H1 (cell line): ENCODE results near the gene ITPK1. TPM values are rescaled to one million over a fixed set of nuclear protein-coding genes. Genes with fewer than 3 reads are reported as not detected.

Source experiments
- CTCF ChIA-PET: fragments of 300-600 bp; sonication (Branson Sonifier 250); formaldehyde crosslinking; loops from one replicate; lab custom pipeline; 2021; ENCODE audit not compliant: partially characterized antibody; lab: Charles Lee
- POLR2A ChIA-PET: fragments of 300-600 bp; sonication (Branson Sonifier 250); formaldehyde crosslinking; loops from one replicate; lab custom pipeline; 2021; ENCODE audit warnings: inconsistent platforms; ENCODE audit not compliant: partially characterized antibody; lab: Charles Lee
- DNase-seq, 2 experiments: peaks; one replicate each; pipeline versions ENCODE4 v3.0.0 to v3.0.0-alpha.2; 2010 to 2022; ENCODE audit warnings: low spot score in 2 of 2, low read depth in 1 of 2, mixed read lengths in 1 of 2
- FAIRE-seq: peaks from 2 replicates; lab custom pipeline; 2011; peaks lifted over from hg19 to GRCh38; lab: Jason Lieb, UNC
- H2AFZ ChIP-seq: 2 replicates; pipeline ENCODE4 v1.8.1; 2012; ENCODE audit warnings: low read length, inconsistent platforms
- H2AK5ac ChIP-seq: 2 replicates; pipeline ENCODE4 v1.6.1; 2013; ENCODE audit warnings: low read depth, low read length
- H2BK120ac ChIP-seq: replicated peaks from 2 replicates; pipeline ENCODE3; 2013; ENCODE audit warnings: low read depth, low read length, inconsistent platforms
- H2BK12ac ChIP-seq: 2 replicates; pipeline ENCODE4 v1.6.1; 2013; ENCODE audit warnings: low read depth, low read length
- H2BK15ac ChIP-seq: 2 replicates; pipeline ENCODE4 v1.6.1; 2013; ENCODE audit warnings: low read length
- H2BK20ac ChIP-seq: 2 replicates; pipeline ENCODE4 v1.6.1; 2013; ENCODE audit warnings: low read length
- H2BK5ac ChIP-seq: 2 replicates; pipeline ENCODE4 v1.6.1; 2013; ENCODE audit warnings: low read depth, low read length
- H3K14ac ChIP-seq: 2 replicates; pipeline ENCODE4 v1.6.1; 2013; ENCODE audit warnings: inconsistent platforms; ENCODE audit not compliant: insufficient read length
- H3K18ac ChIP-seq: 2 replicates; pipeline ENCODE4 v1.6.1; 2013; ENCODE audit warnings: low read length; ENCODE audit errors: extremely low read depth
- H3K23ac ChIP-seq: 2 replicates; pipeline ENCODE4 v1.6.1; 2013; ENCODE audit warnings: inconsistent platforms; ENCODE audit not compliant: insufficient read length
- H3K23me2 ChIP-seq: 2 replicates; pipeline ENCODE4 v1.6.1; 2013; ENCODE audit warnings: low read depth, low read length
- H3K27ac ChIP-seq: 2 replicates; pipeline ENCODE4 v1.6.1; 2011; ENCODE audit warnings: low read depth, low read length, inconsistent platforms
- H3K27me3 ChIP-seq, 4 experiments: replicated peaks in 1 of 4; 1 replicate in 1 of 4; 2 replicates in 3 of 4; pipeline versions ENCODE4 v1.6.1 to v1.8.1; 2011 to 2013; ENCODE audit warnings: low read length in 3 of 4, mild to moderate bottlenecking in 3 of 4, inconsistent platforms in 2 of 4, mixed read lengths in 2 of 4, moderate library complexity in 1 of 4; ENCODE audit not compliant: control insufficient read depth in 3 of 4, insufficient read depth in 3 of 4; ENCODE audit errors: extremely low read depth in 1 of 4
- H3K36me3 ChIP-seq, 4 experiments: 2 replicates each; pipeline versions ENCODE4 v1.6.1 to v1.8.1; 2011 to 2013; ENCODE audit warnings: mild to moderate bottlenecking in 4 of 4, low read length in 3 of 4, moderate library complexity in 2 of 4, control low read depth in 1 of 4, inconsistent platforms in 1 of 4; ENCODE audit not compliant: insufficient read depth in 4 of 4, control insufficient read depth in 2 of 4
- H3K4ac ChIP-seq: replicated peaks from 2 replicates; pipeline ENCODE3; 2013; ENCODE audit warnings: low read length, low read depth, mixed read lengths, inconsistent platforms; ENCODE audit not compliant: insufficient read length
- H3K4me1 ChIP-seq, 4 experiments: replicated peaks in 1 of 4; 1 replicate in 1 of 4; 2 replicates in 3 of 4; pipeline versions ENCODE4 v1.6.1 to v1.8.1; 2011 to 2013; ENCODE audit warnings: low read length in 3 of 4, inconsistent platforms in 2 of 4, mixed read lengths in 1 of 4; ENCODE audit not compliant: insufficient read depth in 4 of 4, control insufficient read depth in 3 of 4
- H3K4me2 ChIP-seq, 2 experiments: 2 replicates each; pipeline versions ENCODE4 v1.6.1 to v1.8.1; 2011 to 2013; ENCODE audit warnings: low read depth in 2 of 2, low read length in 2 of 2, control low read depth in 1 of 2, inconsistent platforms in 1 of 2, mild to moderate bottlenecking in 1 of 2; ENCODE audit not compliant: insufficient read depth in 1 of 2
- H3K4me3 ChIP-seq, 4 experiments: fragments of 200-600, 300-600 bp in 1 of 4; sonication (generic), shearing (Covaris generic), sonication (Bioruptor Twin) in 1 of 4; 2 replicates each; pipeline versions ENCODE4 v1.5.1 to v1.8.1; 2011 to 2016; ENCODE audit warnings: low read length in 4 of 4, low read depth in 3 of 4, control low read depth in 2 of 4, inconsistent platforms in 2 of 4, mild to moderate bottlenecking in 2 of 4, mixed read lengths in 1 of 4, moderate library complexity in 1 of 4; ENCODE audit not compliant: insufficient read depth in 2 of 4; ENCODE audit errors: extremely low read depth in 1 of 4
- H3K56ac ChIP-seq: replicated peaks from 2 replicates; pipeline ENCODE3; 2013; ENCODE audit warnings: low read depth, mild to moderate bottlenecking, mixed read lengths, low read length, inconsistent platforms; ENCODE audit not compliant: insufficient read length
- H3K79me1 ChIP-seq: 2 replicates; pipeline ENCODE4 v1.6.1; 2013; ENCODE audit warnings: low read depth, low read length, control low read depth
- H3K79me2 ChIP-seq, 2 experiments: 2 replicates each; pipeline versions ENCODE4 v1.6.1 to v1.8.1; 2012 to 2013; ENCODE audit warnings: low read length in 2 of 2, mild to moderate bottlenecking in 2 of 2, inconsistent platforms in 1 of 2; ENCODE audit not compliant: insufficient read depth in 2 of 2, control insufficient read depth in 1 of 2
- H3K9ac ChIP-seq, 4 experiments: replicated peaks in 1 of 4; 1 replicate in 1 of 4; 2 replicates in 3 of 4; pipeline versions ENCODE4 v1.6.1 to v1.8.1; 2011 to 2013; ENCODE audit warnings: low read depth in 3 of 4, low read length in 3 of 4, control low read depth in 2 of 4, mild to moderate bottlenecking in 2 of 4, moderate library complexity in 2 of 4, inconsistent platforms in 1 of 4; ENCODE audit errors: extremely low read depth in 1 of 4
- H3K9me3 ChIP-seq, 2 experiments: 2 replicates each; pipeline versions ENCODE4 v1.6.1 to v1.8.1; 2012 to 2013; ENCODE audit warnings: mild to moderate bottlenecking in 2 of 2, moderate library complexity in 2 of 2, control low read depth in 1 of 2, inconsistent platforms in 1 of 2, low read depth in 1 of 2, low read length in 1 of 2, mixed read lengths in 1 of 2; ENCODE audit not compliant: insufficient read depth in 2 of 2
- H4K20me1 ChIP-seq, 2 experiments: replicated peaks in 1 of 2; 2 replicates each; pipeline versions ENCODE3 to v1.8.1; 2011 to 2013; ENCODE audit warnings: inconsistent platforms in 2 of 2, low read length in 2 of 2, mild to moderate bottlenecking in 1 of 2; ENCODE audit not compliant: insufficient read depth in 2 of 2, control insufficient read depth in 1 of 2
- H4K5ac ChIP-seq: 2 replicates; pipeline ENCODE4 v1.6.1; 2013; ENCODE audit warnings: low read length, low read depth, mixed read lengths, inconsistent platforms; ENCODE audit not compliant: insufficient read length
- H4K8ac ChIP-seq: 2 replicates; pipeline ENCODE4 v1.8.0; 2013; ENCODE audit warnings: mild to moderate bottlenecking, moderate library complexity, low read length, inconsistent platforms; ENCODE audit not compliant: insufficient read depth; ENCODE audit errors: extremely low read depth
- H4K91ac ChIP-seq: replicated peaks from 2 replicates; pipeline ENCODE3; 2013; ENCODE audit warnings: low read length, mixed read lengths, inconsistent platforms; ENCODE audit not compliant: insufficient read length
- JUN ChIP-seq: IDR thresholded peaks from 2 replicates; pipeline ENCODE4 v1.6.1; 2011; ENCODE audit warnings: low read depth, mild to moderate bottlenecking, improper control_type of control experiment, low read length
- RBBP5 ChIP-seq: IDR thresholded peaks from 2 replicates; pipeline ENCODE4 v1.7.1; 2012; ENCODE audit warnings: low read depth, mild to moderate bottlenecking, inconsistent platforms, low read length, moderate library complexity, borderline replicate concordance
- SP2 ChIP-seq: IDR thresholded peaks from 2 replicates; pipeline ENCODE4 v1.6.1; 2012; ENCODE audit warnings: mild to moderate bottlenecking, low read length, inconsistent platforms
- WGBS, 2 experiments: shearing (Covaris generic) in 1 of 2; methylation state at CpG; one replicate each; pipeline versions ENCODE4 v1.1.6 to v1.1.7; 2013 to 2015; ENCODE audit warnings: low lambda C conversion rate in 2 of 2, mixed read lengths in 2 of 2, inconsistent platforms in 1 of 2, low coverage in 1 of 2, missing lambda C conversion rate in 1 of 2; ENCODE audit not compliant: insufficient replicate concordance in 2 of 2, insufficient coverage in 1 of 2, insufficient read length in 1 of 2; ENCODE audit errors: extremely low coverage in 1 of 2, missing lambda C conversion rate in 1 of 2; 5-methylcytosine and 5-hydroxymethylcytosine counted together
- polyA plus RNA-seq, 7 experiments: library from polyadenylated mRNA; depleted of rRNA in 3 of 7; stranded (reverse) in 5 of 7; unstranded in 2 of 7; fragments of >200 nt in 5 of 7; fragments of 200-250 nt in 2 of 7; gene quantifications; 1 replicate in 5 of 7; 2 replicates in 1 of 7; 4 replicates in 1 of 7; pipeline versions ENCODE4 v1.2.1 to v1.2.3, GENCODE V29; 2011 to 2013; ENCODE audit warnings: missing spikeins in 2 of 7, mixed read lengths in 2 of 7
- total RNA-seq: library from RNA; stranded (reverse); fragmentation: NEBNext Ultra II Directional; extraction: Animal tissue kit (Norgen Biotek cat#: 25700); gene quantifications from 2 replicates; pipeline ENCODE4 v1.2.1, GENCODE V29; 2021
- TF ChIP-seq, protein P1 (sequence below): IDR thresholded peaks from 2 replicates; pipeline ENCODE4 v1.6.1; 2012; ENCODE audit warnings: inconsistent platforms

The ITPK1 gene
- total and polyA plus RNA-seq, 2 of the 8 experiments (the other 6 are each of a cell fraction or from before 2014, with no cell fraction given): 108 to 143 TPM

DNA sequence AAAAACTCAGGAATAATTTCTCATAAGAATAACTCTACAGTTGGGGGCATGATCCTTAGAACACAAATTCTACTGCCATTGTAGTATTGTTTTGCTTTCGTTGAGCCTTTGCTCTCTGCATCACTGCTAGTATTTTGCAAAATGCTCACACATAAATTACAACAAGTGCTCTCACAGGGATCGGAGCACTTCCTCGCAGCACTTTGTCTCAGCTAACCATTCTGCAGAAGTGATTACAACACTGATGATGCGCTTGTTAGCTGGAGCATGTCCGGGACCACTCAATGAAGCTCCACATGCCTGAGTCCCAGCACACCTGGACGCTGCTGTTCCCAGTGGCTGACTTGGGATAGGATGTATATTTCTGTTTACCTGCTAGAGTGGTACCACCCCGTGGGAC lies 37.4 kb upstream of the ITPK1 start:
- WGBS, 2 experiments: 87% methylated on average over 6 of the region's 7 CpGs; no CpG with 5 or more reads in 1 of the 2 experiments
- CTCF ChIA-PET: interaction anchor here (0.6 to 1.2 kb wide), 3 partner anchors 52 to 201 kb away, joined by 3 to 5 read pairs (median 3); no protein-coding TSS in a partner anchor
- Histone ChIP-seq H2BK120ac (no peak overlapping the region), H3K23ac (no peak overlapping the region), H2BK12ac (no peak overlapping the region), H3K4me2 (no peak overlapping the region), H4K8ac (no peak overlapping the region), H3K18ac (no peak overlapping the region), H4K5ac (no peak overlapping the region), H3K27me3 (no peaks in the 10 kb centered on the region; a peak in 1 of 7 replicates), H3K23me2 (no peaks in the 10 kb centered on the region), H3K4ac (no peak overlapping the region), H3K4me1 (peaks cover 0 to 3% (median 0%) of the 10 kb centered on the region in 4 experiments; a peak in 1 of 7 replicates), H4K20me1 (no peaks in the 10 kb centered on the region), H4K91ac (no peak overlapping the region), H3K4me3 (no peak overlapping the region), H2BK5ac (no peak overlapping the region), H3K27ac (no peak overlapping the region), H3K14ac (no peak overlapping the region), H3K9ac (no peak overlapping the region), H2AFZ (no peak overlapping the region), H3K79me2 (no peaks in the 10 kb centered on the region), H2BK15ac (no peak overlapping the region), H3K79me1 (no peaks in the 10 kb centered on the region), H2AK5ac (no peak overlapping the region), H3K36me3 (no peaks in the 10 kb centered on the region), H3K56ac (no peak overlapping the region), H3K9me3 (no peaks in the 10 kb centered on the region), H2BK20ac (no peak overlapping the region)
- DNase-seq: no peak
- POLR2A ChIA-PET: no interaction called here
- FAIRE-seq: no peak
- TF ChIP-seq JUN: no peak
- TF ChIP-seq, protein P1, sequence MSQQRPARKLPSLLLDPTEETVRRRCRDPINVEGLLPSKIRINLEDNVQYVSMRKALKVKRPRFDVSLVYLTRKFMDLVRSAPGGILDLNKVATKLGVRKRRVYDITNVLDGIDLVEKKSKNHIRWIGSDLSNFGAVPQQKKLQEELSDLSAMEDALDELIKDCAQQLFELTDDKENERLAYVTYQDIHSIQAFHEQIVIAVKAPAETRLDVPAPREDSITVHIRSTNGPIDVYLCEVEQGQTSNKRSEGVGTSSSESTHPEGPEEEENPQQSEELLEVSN: no peak
- no peak for TF ChIP-seq SP2
- no peak for TF ChIP-seq RBBP5
